Stimulated activated CD4-positive, alpha-beta T cell treated with anti-CD3 and anti-CD28 coated beads, Interleukin-12 subunit alpha, Interleukin-12 subunit beta, amount 100 ng/mL, for 4 hours (primary cell): ENCODE data around the gene IFIT2.
"Not testable (repeated sequence)": the region's sequence is repeated elsewhere in the genome, so short reads cannot be mapped to it uniquely, and the experiment has no call there.

ENCODE experiments used
- DNase-seq: peaks from one replicate; pipeline ENCODE4 v3.0.0-alpha.2; 2020

Gene IFIT2

GRCh38 chr10:89308736-89309135 lies 6.9 kb downstream of the IFIT2 start:
- DNase-seq, result no peak

- DNase-seq, result no peak
Observed at GRCh38 chr10:89309156-89310055, 7.6 kb downstream of the IFIT2 start.

- no peak for DNase-seq
Observed at GRCh38 chr10:89310056-89310893, 8.4 kb downstream of the IFIT2 start.

- no peak for DNase-seq
Observed at GRCh38 chr10:89312973-89313372, 11.1 kb downstream of the IFIT2 start.

- DNase-seq, result no peak
Observed at GRCh38 chr10:89314676-89315075, 12.8 kb downstream of the IFIT2 start.

GRCh38 chr10:89318047-89318446 lies 16.2 kb downstream of the IFIT2 start:
- not testable (repeated sequence) for DNase-seq

- not testable (repeated sequence) for DNase-seq
Observed at GRCh38 chr10:89325081-89325480, 23.2 kb downstream of the IFIT2 start.

- DNase-seq, result not testable (repeated sequence)
Observed at GRCh38 chr10:89325856-89326255, 24.0 kb downstream of the IFIT2 start.

GRCh38 chr10:89327803-89328441 lies 26.1 kb downstream of the IFIT2 start, which contains the start of gene IFIT3:
Gene IFIT3, plus strand, starts transcription at chr10:89327997. Its CDS starts 77 bp downstream, at chr10:89328074.
- DNase-seq, result no peak

- DNase-seq, result no peak
Observed at GRCh38 chr10:89329151-89329550, 27.3 kb downstream of the IFIT2 start.

- not testable (repeated sequence) for DNase-seq
Observed at GRCh38 chr10:89330014-89330413, 28.2 kb downstream of the IFIT2 start.

- no peak for DNase-seq
Observed at GRCh38 chr10:89330537-89331212, 28.8 kb downstream of the IFIT2 start.

- not testable (repeated sequence) for DNase-seq
Observed at GRCh38 chr10:89331487-89332122, 29.8 kb downstream of the IFIT2 start.

- no peak for DNase-seq
Observed at GRCh38 chr10:89332123-89332633, 30.3 kb downstream of the IFIT2 start.

GRCh38 chr10:89335226-89335625 lies 33.4 kb downstream of the IFIT2 start:
- no peak for DNase-seq

GRCh38 chr10:89336241-89336640 lies 34.4 kb downstream of the IFIT2 start:
- no peak for DNase-seq

GRCh38 chr10:89337484-89337883 lies 35.6 kb downstream of the IFIT2 start:
- peak; percentile 20 for DNase-seq

GRCh38 chr10:89338713-89339112 lies 36.9 kb downstream of the IFIT2 start:
- no peak for DNase-seq

- DNase-seq, result no peak
Observed at GRCh38 chr10:89339875-89340274, 38.0 kb downstream of the IFIT2 start.

- no peak for DNase-seq
Observed at GRCh38 chr10:89341649-89342048, 39.8 kb downstream of the IFIT2 start.

- no peak for DNase-seq
Observed at GRCh38 chr10:89342206-89342958, 40.5 kb downstream of the IFIT2 start.
